ENCODE data around the gene WWOX.

GRCh38 chr16:79067600-79067999 lies 968.1 kb downstream of the WWOX start:
- TF ChIP-seq CTCF (conservative IDR thresholded peaks at IDR 0.05; ENCODE audit: low read depth, low read length) (no peak), EZH2 (IDR thresholded peaks at IDR 0.05; ENCODE audit: borderline replicate concordance, low read depth, low read length, poor library complexity, severe bottlenecking) (no peak)

Measured in A673 (cell line).